Naive thymus-derived CD8-positive, alpha-beta T cell (primary cell): ENCODE results near the gene PLCD3. TPM values are rescaled to one million over a fixed set of nuclear protein-coding genes. Genes with fewer than 3 reads are reported as not detected.
A peak's percentile ranks its signal among the peaks of the same experiment; 100 is the strongest.

Experiments
- ATAC-seq, 2 donors: fragments of 150-1000 bp; cut with Tn5 transposase in 1 of 2; sonication (Bioruptor Pico), chemical (Tn5 transposase) in 1 of 2; 1 replicate in 1 of 2; 2 replicates in 1 of 2; pipeline ENCODE4 v1.10.0; 2021; ENCODE audit warnings: mild to moderate bottlenecking in 2 of 2, moderate library complexity in 2 of 2
- POLR2A ChIA-PET: fragments of 350-600 bp; sonication (Branson Sonifier 250); formaldehyde crosslinking; loops from one replicate; lab custom pipeline; 2021; ENCODE audit warnings: antibody characterized with exemption; lab: Charles Lee
- DNase-seq, 10 donors: peaks; one replicate each; pipeline versions ENCODE4 v3.0.0 to v3.0.0-alpha.2; 2020 to 2022
- H3K27ac Mint-ChIP-seq, 10 donors: one replicate each; pipeline ENCODE4 v1.8.0; 2020 to 2022; ENCODE audit warnings: mild to moderate bottlenecking in 10 of 10, mixed read lengths in 10 of 10, moderate library complexity in 4 of 10, inconsistent platforms in 1 of 10
- H3K27me3 Mint-ChIP-seq, 5 donors: one replicate each; pipeline ENCODE4 v1.8.0; 2021 to 2022; ENCODE audit warnings: mixed read lengths in 5 of 5
- H3K36me3 Mint-ChIP-seq, 3 donors: one replicate each; pipeline ENCODE4 v1.8.0; 2020 to 2022; ENCODE audit warnings: mixed read lengths in 3 of 3, mild to moderate bottlenecking in 2 of 3, inconsistent platforms in 1 of 3
- H3K4me1 Mint-ChIP-seq, 4 donors: one replicate each; pipeline ENCODE4 v1.8.0; 2021 to 2022; ENCODE audit warnings: mixed read lengths in 4 of 4
- H3K4me3 Mint-ChIP-seq, 10 donors: one replicate each; pipeline ENCODE4 v1.8.0; 2020 to 2022; ENCODE audit warnings: mild to moderate bottlenecking in 10 of 10, mixed read lengths in 10 of 10, moderate library complexity in 6 of 10, inconsistent platforms in 1 of 10
- H3K9me3 Mint-ChIP-seq, 9 donors: one replicate each; pipeline ENCODE4 v1.8.0; 2020 to 2022; ENCODE audit warnings: mixed read lengths in 9 of 9, mild to moderate bottlenecking in 3 of 9, inconsistent platforms in 1 of 9, moderate library complexity in 1 of 9
- polyA plus RNA-seq, 3 donors: library from polyadenylated mRNA; unstranded; fragments of 300-500 nt; fragmentation: Illumina TruSeq; gene quantifications; one replicate each; pipeline ENCODE4 v1.2.3, GENCODE V29; 2021
- total RNA-seq, 8 experiments: library from RNA in 2 of 8; stranded (reverse) in 2 of 8; gene quantifications; one replicate each; pipeline ENCODE4 v1.2.3 and lab custom pipeline; 2021 to 2026

The PLCD3 gene
- total and polyA plus RNA-seq, 5 experiments from 2014 or later = 0.35 to 4.0 (median 0.65) TPM

- Mint-ChIP-seq H3K27me3 (no peaks in the 10 kb centered on the region), H3K4me1 (peaks cover 0 to 2% (median under 1%) of the 10 kb centered on the region in 4 donors), H3K36me3 (peaks cover 0 to 15% (median 0%) of the 10 kb centered on the region in 3 donors), H3K9me3 (no peaks in the 10 kb centered on the region), H3K4me3 (no peak overlapping the region), H3K27ac (no peak overlapping the region)
- DNase-seq = no peak
- no peak for ATAC-seq
- POLR2A ChIA-PET = no interaction called here
Measured at GRCh38 chr17:45111850-45112249, 20.5 kb downstream of the PLCD3 start.

GRCh38 chr17:45110676-45111611, 21.4 kb downstream of the PLCD3 start:
- Mint-ChIP-seq H3K27ac (peak overlapping the region in 3 of 10 donors; percentile 13 to 72 (median 33)), H3K4me3 (no peak overlapping the region), H3K9me3 (no peaks in the 10 kb centered on the region), H3K4me1 (peaks cover 0 to 2% (median under 1%) of the 10 kb centered on the region in 4 donors), H3K27me3 (no peaks in the 10 kb centered on the region), H3K36me3 (peaks cover 0 to 24% (median 0%) of the 10 kb centered on the region in 3 donors)
- ATAC-seq (no peak), DNase-seq (no peak)
- POLR2A ChIA-PET = no interaction called here

- POLR2A ChIA-PET = no interaction called here
- H3K4me3 Mint-ChIP-seq = no peak overlapping the region
- ATAC-seq (no peak), DNase-seq (peak in 1 of 10 donors; percentile 42)
- H3K36me3 Mint-ChIP-seq = peaks cover 0 to 45% (median 0%) of the 10 kb centered on the region in 3 donors
- H3K27ac Mint-ChIP-seq = peak overlapping the region in 5 of 10 donors; percentile 24 to 64 (median 57)
- no peaks in the 10 kb centered on the region for H3K9me3 Mint-ChIP-seq
- H3K27me3 Mint-ChIP-seq = no peaks in the 10 kb centered on the region
- H3K4me1 Mint-ChIP-seq = peaks cover 0 to 2% (median under 1%) of the 10 kb centered on the region in 4 donors
Measured at GRCh38 chr17:45108595-45109521, 23.5 kb downstream of the PLCD3 start.

- Mint-ChIP-seq H3K4me1 (peaks cover 0 to 2% (median under 1%) of the 10 kb centered on the region in 4 donors), H3K27me3 (no peaks in the 10 kb centered on the region), H3K36me3 (peaks cover 0 to 53% (median 0%) of the 10 kb centered on the region in 3 donors), H3K4me3 (no peak overlapping the region), H3K9me3 (no peaks in the 10 kb centered on the region), H3K27ac (peak overlapping the region in 3 of 10 donors; percentile 9 to 57 (median 29))
- DNase-seq = peak in 1 of 10 donors; percentile 57
- POLR2A ChIA-PET = no interaction called here
- no peak for ATAC-seq
Measured at GRCh38 chr17:45108051-45108450, 24.3 kb downstream of the PLCD3 start.

- H3K4me3 Mint-ChIP-seq = no peak overlapping the region
- H3K9me3 Mint-ChIP-seq = no peaks in the 10 kb centered on the region
- no peaks in the 10 kb centered on the region for H3K27me3 Mint-ChIP-seq
- DNase-seq (peak in 1 of 10 donors; percentile 50), ATAC-seq (no peak)
- H3K27ac Mint-ChIP-seq = no peak overlapping the region
- H3K4me1 Mint-ChIP-seq = peaks cover 0 to 3% (median under 1%) of the 10 kb centered on the region in 4 donors
- POLR2A ChIA-PET = no interaction called here
- peaks cover 0 to 59% (median 1%) of the 10 kb centered on the region in 3 donors for H3K36me3 Mint-ChIP-seq
Measured at GRCh38 chr17:45107293-45108010, 24.9 kb downstream of the PLCD3 start.

- DNase-seq = peak in 1 of 10 donors; percentile 13
- POLR2A ChIA-PET = no interaction called here
- no peaks in the 10 kb centered on the region for H3K27me3 Mint-ChIP-seq
- H3K4me1 Mint-ChIP-seq = peaks cover 0 to 5% (median under 1%) of the 10 kb centered on the region in 4 donors
- H3K4me3 Mint-ChIP-seq = no peak overlapping the region
- peak overlapping the region in 1 of 10 donors; percentile 71 for H3K27ac Mint-ChIP-seq
- no peak for ATAC-seq
- H3K36me3 Mint-ChIP-seq = peaks cover 0 to 68% (median 2%) of the 10 kb centered on the region in 3 donors
- no peaks in the 10 kb centered on the region for H3K9me3 Mint-ChIP-seq
Measured at GRCh38 chr17:45106582-45106981, 25.7 kb downstream of the PLCD3 start.

- DNase-seq = peak in 1 of 10 donors; percentile 30
- POLR2A ChIA-PET = no interaction called here
- no peak for ATAC-seq
- H3K4me3 Mint-ChIP-seq = no peak overlapping the region
- no peaks in the 10 kb centered on the region for H3K27me3 Mint-ChIP-seq
- H3K4me1 Mint-ChIP-seq = peaks cover 0 to 5% (median under 1%) of the 10 kb centered on the region in 4 donors
- peaks cover 0 to 69% (median 2%) of the 10 kb centered on the region in 3 donors for H3K36me3 Mint-ChIP-seq
- no peaks in the 10 kb centered on the region for H3K9me3 Mint-ChIP-seq
- peak overlapping the region in 1 of 10 donors; percentile 62 for H3K27ac Mint-ChIP-seq
Measured at GRCh38 chr17:45106096-45106495, 26.2 kb downstream of the PLCD3 start.

GRCh38 chr17:45104907-45105624, 27.2 kb downstream of the PLCD3 start:
- Mint-ChIP-seq H3K36me3 (peaks cover 0 to 69% (median 5%) of the 10 kb centered on the region in 3 donors), H3K4me1 (peaks cover 0 to 5% (median 0%) of the 10 kb centered on the region in 4 donors), H3K27ac (peak overlapping the region in 2 of 10 donors; percentile 61 to 77), H3K27me3 (no peaks in the 10 kb centered on the region), H3K9me3 (no peaks in the 10 kb centered on the region), H3K4me3 (no peak overlapping the region)
- ATAC-seq (no peak), DNase-seq (peak in 1 of 10 donors; percentile 47)
- POLR2A ChIA-PET = no interaction called here

- POLR2A ChIA-PET = no interaction called here
- Mint-ChIP-seq H3K27me3 (no peaks in the 10 kb centered on the region), H3K27ac (peak overlapping the region in 2 of 10 donors; percentile 61 to 77), H3K4me3 (no peak overlapping the region), H3K36me3 (peaks cover 0 to 72% (median 5%) of the 10 kb centered on the region in 3 donors), H3K4me1 (peaks cover 0 to 5% (median 0%) of the 10 kb centered on the region in 4 donors), H3K9me3 (no peaks in the 10 kb centered on the region)
- ATAC-seq = no peak
- peak in 1 of 10 donors; percentile 30 for DNase-seq
Measured at GRCh38 chr17:45104497-45104896, 27.8 kb downstream of the PLCD3 start.

- ATAC-seq (no peak), DNase-seq (peak in 1 of 10 donors; percentile 7)
- peak overlapping the region in 1 of 10 donors; percentile 61 for H3K27ac Mint-ChIP-seq
- H3K4me3 Mint-ChIP-seq = no peak overlapping the region
- peaks cover 0 to 4% (median under 1%) of the 10 kb centered on the region in 4 donors for H3K4me1 Mint-ChIP-seq
- no peaks in the 10 kb centered on the region for H3K27me3 Mint-ChIP-seq
- POLR2A ChIA-PET = no interaction called here
- H3K9me3 Mint-ChIP-seq = no peaks in the 10 kb centered on the region
- peaks cover 0 to 74% (median 5%) of the 10 kb centered on the region in 3 donors for H3K36me3 Mint-ChIP-seq
Measured at GRCh38 chr17:45104029-45104428, 28.3 kb downstream of the PLCD3 start.

GRCh38 chr17:45103269-45103795, 29.0 kb downstream of the PLCD3 start:
- no peak for ATAC-seq
- Mint-ChIP-seq H3K36me3 (peaks cover 0 to 80% (median 5%) of the 10 kb centered on the region in 3 donors), H3K4me3 (no peak overlapping the region), H3K27me3 (no peaks in the 10 kb centered on the region), H3K27ac (peak overlapping the region in 1 of 10 donors; percentile 29), H3K4me1 (peaks cover 0 to 6% (median 2%) of the 10 kb centered on the region in 4 donors), H3K9me3 (no peaks in the 10 kb centered on the region)
- DNase-seq = peak in 1 of 10 donors; percentile 42
- POLR2A ChIA-PET = interaction anchor here (0.5 kb wide), 1 partner anchor 13 kb away, joined by 3 read pairs; no protein-coding TSS in a partner anchor
